Brain microvascular endothelial cell (primary cell): ENCODE results near the gene DFFB.

Experiments
- DNase-seq: peaks from one replicate; pipeline ENCODE4 v3.0.0-alpha.2; 2020
- H3K27ac ChIP-seq: fragments of 250-450 bp; sonication (Bioruptor Pico); 2 replicates; pipeline ENCODE4 v1.5.1; 2020; ENCODE audit warnings: mild to moderate bottlenecking, moderate library complexity
- H3K27me3 ChIP-seq: fragments of 250-450 bp; sonication (Bioruptor Pico); replicated peaks from 2 replicates; pipeline ENCODE4 v1.5.1; 2020; ENCODE audit warnings: mild to moderate bottlenecking
- H3K36me3 ChIP-seq: fragments of 250-450 bp; sonication (Bioruptor Pico); replicated peaks from 2 replicates; pipeline ENCODE4 v1.5.1; 2020; ENCODE audit warnings: mild to moderate bottlenecking
- H3K4me3 ChIP-seq: 2 replicates; pipeline ENCODE4 v1.5.1; 2011; ENCODE audit warnings: low read depth, mild to moderate bottlenecking, control low read depth, low read length, moderate library complexity
- in situ Hi-C: cut with HindIII; loops from 2 replicates; pipeline ENCODE4 v1.10.0; 2017; ENCODE audit warnings: low sequenced_read_pairs, low pct_ligation_motif_present
- TF ChIP-seq, protein P1 (sequence below): IDR thresholded peaks from 2 replicates; pipeline ENCODE4 v1.5.1; 2011; ENCODE audit warnings: low read depth, mild to moderate bottlenecking, moderate library complexity, low read length, control low read depth, inconsistent platforms; ENCODE audit errors: missing control alignments

Gene DFFB

GRCh38 chr1:3931007-3931912 lies 74.0 kb downstream of the DFFB start:
- Histone ChIP-seq H3K27me3 (no peaks in the 10 kb centered on the region), H3K36me3 (no peaks in the 10 kb centered on the region), H3K27ac (no peak overlapping the region), H3K4me3 (no peak overlapping the region)
- in situ Hi-C loops = no loop called here
- DNase-seq = no peak
- TF ChIP-seq, protein P1, sequence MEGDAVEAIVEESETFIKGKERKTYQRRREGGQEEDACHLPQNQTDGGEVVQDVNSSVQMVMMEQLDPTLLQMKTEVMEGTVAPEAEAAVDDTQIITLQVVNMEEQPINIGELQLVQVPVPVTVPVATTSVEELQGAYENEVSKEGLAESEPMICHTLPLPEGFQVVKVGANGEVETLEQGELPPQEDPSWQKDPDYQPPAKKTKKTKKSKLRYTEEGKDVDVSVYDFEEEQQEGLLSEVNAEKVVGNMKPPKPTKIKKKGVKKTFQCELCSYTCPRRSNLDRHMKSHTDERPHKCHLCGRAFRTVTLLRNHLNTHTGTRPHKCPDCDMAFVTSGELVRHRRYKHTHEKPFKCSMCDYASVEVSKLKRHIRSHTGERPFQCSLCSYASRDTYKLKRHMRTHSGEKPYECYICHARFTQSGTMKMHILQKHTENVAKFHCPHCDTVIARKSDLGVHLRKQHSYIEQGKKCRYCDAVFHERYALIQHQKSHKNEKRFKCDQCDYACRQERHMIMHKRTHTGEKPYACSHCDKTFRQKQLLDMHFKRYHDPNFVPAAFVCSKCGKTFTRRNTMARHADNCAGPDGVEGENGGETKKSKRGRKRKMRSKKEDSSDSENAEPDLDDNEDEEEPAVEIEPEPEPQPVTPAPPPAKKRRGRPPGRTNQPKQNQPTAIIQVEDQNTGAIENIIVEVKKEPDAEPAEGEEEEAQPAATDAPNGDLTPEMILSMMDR = no peak

GRCh38 chr1:3932156-3932919 lies 75.1 kb downstream of the DFFB start:
- Histone ChIP-seq H3K36me3 (no peaks in the 10 kb centered on the region), H3K27ac (no peak overlapping the region), H3K27me3 (no peaks in the 10 kb centered on the region), H3K4me3 (no peak overlapping the region)
- in situ Hi-C loops = no loop called here
- TF ChIP-seq, protein P1 = no peak
- no peak for DNase-seq
